IMR-90 (cell line): ENCODE results near the gene SLC35F1.

Experiments used
- CEBPB ChIP-seq: IDR thresholded peaks from 2 replicates; pipeline ENCODE4 v1.6.1; 2012; ENCODE audit warnings: low read depth, low read length, improper control_type of control experiment
- CTCF ChIP-seq: conservative IDR thresholded peaks from 2 replicates; pipeline ENCODE4 v1.5.1; 2012; ENCODE audit warnings: mild to moderate bottlenecking, low read depth, low read length, improper control_type of control experiment
- POLR2A ChIP-seq: IDR thresholded peaks from 2 replicates; pipeline ENCODE4 v1.6.1; 2012; ENCODE audit warnings: mild to moderate bottlenecking, low read depth, low read length
- RAD21 ChIP-seq: IDR thresholded peaks from 2 replicates; pipeline ENCODE4 v1.6.1; 2012; ENCODE audit warnings: low read length, improper control_type of control experiment
- SMC3 ChIP-seq: fragments of 150-350 bp; IDR thresholded peaks from 2 replicates; pipeline ENCODE4 v1.6.1; 2016; ENCODE audit warnings: low read depth, mild to moderate bottlenecking, antibody characterized with exemption, low read length, moderate library complexity

GRCh38 chr6:118325220-118325860 lies 418.3 kb downstream of the SLC35F1 start:
- TF ChIP-seq CTCF (no peak), POLR2A (no peak), SMC3 (no peak), CEBPB (no peak), RAD21 (no peak)
